HFFc6 (cell line): ENCODE measurements around the gene HECTD1. TPM values are rescaled to one million over a fixed set of nuclear protein-coding genes. Genes with fewer than 3 reads are reported as not detected.
"Not testable (repeated sequence)": the region's sequence is repeated elsewhere in the genome, so short reads cannot be mapped to it uniquely, and the experiment has no call there.

Experiments used
- DNase-seq: peaks from one replicate; pipeline ENCODE4 v3.0.0-alpha.2; 2018
- H3K27ac Mint-ChIP-seq: 2 replicates; pipeline ENCODE4 v1.8.0; 2020; ENCODE audit warnings: mild to moderate bottlenecking, mixed read lengths
- H3K27me3 Mint-ChIP-seq: 2 replicates; pipeline ENCODE4 v1.8.0; 2021; ENCODE audit warnings: mild to moderate bottlenecking, moderate library complexity, mixed read lengths; ENCODE audit not compliant: insufficient read depth
- H3K36me3 Mint-ChIP-seq: 2 replicates; pipeline ENCODE4 v1.8.0; 2021; ENCODE audit warnings: low read depth, mixed read lengths
- H3K4me1 Mint-ChIP-seq: 2 replicates; pipeline ENCODE4 v1.8.0; 2020; ENCODE audit warnings: low read depth, mixed read lengths
- H3K4me3 Mint-ChIP-seq: 2 replicates; pipeline ENCODE4 v1.8.0; 2020; ENCODE audit warnings: mild to moderate bottlenecking, moderate library complexity, mixed read lengths
- H3K9me3 Mint-ChIP-seq: 2 replicates; pipeline ENCODE4 v1.8.0; 2020; ENCODE audit warnings: mild to moderate bottlenecking, mixed read lengths
- total RNA-seq, 6 experiments: library from RNA; stranded (reverse); fragmentation: NEBNext Ultra II Directional; extraction: Animal tissue kit (Norgen Biotek cat#: 25700); gene quantifications; 2 replicates in 1 of 6; 3 replicates in 5 of 6; pipeline ENCODE4 v1.2.3, GENCODE V29; 2021
- TF ChIP-seq, protein P1 (sequence below): fragments of 200-600 bp; sonication (generic); IDR thresholded peaks from 2 replicates; pipeline ENCODE4 v1.5.0; 2021; ENCODE audit warnings: antibody characterized with exemption, mild to moderate bottlenecking

The HECTD1 gene
- total RNA-seq, 6 experiments from 2014 or later: 125 to 153 (median 145) TPM

DNA sequence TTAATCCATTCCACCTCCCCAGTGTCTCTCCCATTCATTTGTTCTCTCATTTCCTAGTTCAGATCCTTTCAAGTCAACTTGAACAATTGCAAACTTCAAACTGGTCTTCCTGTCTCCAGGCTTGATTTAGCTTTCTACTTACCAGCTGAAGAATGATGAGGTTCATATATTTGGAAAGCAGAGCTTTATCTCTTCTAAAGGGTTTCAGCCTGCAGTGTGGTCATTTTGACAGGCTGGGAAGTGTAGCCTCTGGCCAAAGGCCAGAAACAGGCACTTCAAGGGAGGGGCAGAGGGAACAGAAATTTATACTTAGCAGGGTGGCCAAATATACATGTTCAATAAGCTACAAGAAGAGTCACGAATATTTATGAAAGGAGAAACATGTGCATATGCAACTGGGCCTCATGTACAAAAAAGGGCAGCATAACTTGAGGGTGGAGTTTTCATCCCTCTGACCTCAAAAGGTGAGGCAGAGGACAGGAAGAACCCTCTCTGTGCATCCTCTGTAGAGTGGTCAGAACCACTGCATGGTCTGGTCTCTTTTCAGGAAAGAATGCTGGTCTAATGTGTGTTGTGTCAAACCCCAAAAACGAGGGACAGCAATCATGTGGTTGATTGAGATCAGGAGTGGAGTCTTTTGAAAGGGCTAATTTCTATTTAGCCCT lies 34.0 kb upstream of the HECTD1 start:
- no peaks in the 10 kb centered on the region for H3K9me3 Mint-ChIP-seq
- TF ChIP-seq, protein P1, sequence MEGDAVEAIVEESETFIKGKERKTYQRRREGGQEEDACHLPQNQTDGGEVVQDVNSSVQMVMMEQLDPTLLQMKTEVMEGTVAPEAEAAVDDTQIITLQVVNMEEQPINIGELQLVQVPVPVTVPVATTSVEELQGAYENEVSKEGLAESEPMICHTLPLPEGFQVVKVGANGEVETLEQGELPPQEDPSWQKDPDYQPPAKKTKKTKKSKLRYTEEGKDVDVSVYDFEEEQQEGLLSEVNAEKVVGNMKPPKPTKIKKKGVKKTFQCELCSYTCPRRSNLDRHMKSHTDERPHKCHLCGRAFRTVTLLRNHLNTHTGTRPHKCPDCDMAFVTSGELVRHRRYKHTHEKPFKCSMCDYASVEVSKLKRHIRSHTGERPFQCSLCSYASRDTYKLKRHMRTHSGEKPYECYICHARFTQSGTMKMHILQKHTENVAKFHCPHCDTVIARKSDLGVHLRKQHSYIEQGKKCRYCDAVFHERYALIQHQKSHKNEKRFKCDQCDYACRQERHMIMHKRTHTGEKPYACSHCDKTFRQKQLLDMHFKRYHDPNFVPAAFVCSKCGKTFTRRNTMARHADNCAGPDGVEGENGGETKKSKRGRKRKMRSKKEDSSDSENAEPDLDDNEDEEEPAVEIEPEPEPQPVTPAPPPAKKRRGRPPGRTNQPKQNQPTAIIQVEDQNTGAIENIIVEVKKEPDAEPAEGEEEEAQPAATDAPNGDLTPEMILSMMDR: no peak
- no peaks in the 10 kb centered on the region for H3K36me3 Mint-ChIP-seq
- H3K4me3 Mint-ChIP-seq: no peak overlapping the region
- no peak for DNase-seq
- no peaks in the 10 kb centered on the region; the same call in none of the 2 replicates for H3K27me3 Mint-ChIP-seq
- H3K4me1 Mint-ChIP-seq: peaks cover 12% of the 10 kb centered on the region
- H3K27ac Mint-ChIP-seq: no peak overlapping the region

DNA sequence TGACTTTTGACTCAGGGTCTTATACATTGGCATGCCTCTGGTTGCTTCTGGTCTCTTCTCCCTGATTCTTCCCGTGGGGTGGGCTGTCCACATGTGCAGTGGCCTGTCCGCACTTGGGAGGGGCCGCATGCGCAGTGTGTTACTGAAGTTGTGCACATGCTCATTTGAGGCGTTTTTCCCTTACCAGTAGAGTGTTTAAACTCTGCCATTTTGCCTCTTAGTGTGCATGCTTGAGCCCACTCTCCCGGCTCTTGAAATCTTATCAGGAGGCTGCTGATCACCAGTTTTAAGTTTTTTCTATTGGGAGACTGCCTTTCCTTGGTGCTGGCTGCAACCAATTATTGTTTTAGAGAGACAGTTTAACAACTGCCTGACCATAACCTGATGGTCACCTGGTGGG lies 32.1 kb upstream of the HECTD1 start:
- no peaks in the 10 kb centered on the region for H3K36me3 Mint-ChIP-seq
- no peak for DNase-seq
- H3K4me3 Mint-ChIP-seq: no peak overlapping the region
- H3K27ac Mint-ChIP-seq: no peak overlapping the region
- H3K4me1 Mint-ChIP-seq: peaks cover 12% of the 10 kb centered on the region
- TF ChIP-seq, protein P1: no peak
- H3K9me3 Mint-ChIP-seq: no peaks in the 10 kb centered on the region
- no peaks in the 10 kb centered on the region; the same call in none of the 2 replicates for H3K27me3 Mint-ChIP-seq

DNA sequence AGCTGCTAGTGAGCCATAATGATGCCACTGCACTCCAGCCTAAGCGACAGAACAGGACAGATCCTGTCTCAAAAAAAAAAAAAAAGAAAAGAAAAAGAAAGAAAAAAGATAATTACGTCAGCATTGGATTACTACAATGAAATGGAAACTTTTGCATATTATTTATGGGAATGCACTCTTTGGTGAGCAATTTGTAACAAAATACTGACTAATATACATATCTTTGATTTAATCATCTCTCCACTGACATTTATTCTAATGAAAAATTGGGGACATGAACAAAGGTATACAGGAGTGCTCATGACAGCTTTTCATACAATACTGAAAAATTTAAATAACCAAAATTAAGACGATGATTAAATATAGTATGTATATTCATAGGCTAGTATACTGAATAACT lies 27.9 kb upstream of the HECTD1 start:
- no peaks in the 10 kb centered on the region; the same call in none of the 2 replicates for H3K27me3 Mint-ChIP-seq
- no peaks in the 10 kb centered on the region for H3K4me1 Mint-ChIP-seq
- no peak overlapping the region for H3K4me3 Mint-ChIP-seq
- no peak overlapping the region for H3K27ac Mint-ChIP-seq
- H3K36me3 Mint-ChIP-seq: no peaks in the 10 kb centered on the region
- H3K9me3 Mint-ChIP-seq: no peaks in the 10 kb centered on the region
- TF ChIP-seq, protein P1: no peak
- DNase-seq: no peak

DNA sequence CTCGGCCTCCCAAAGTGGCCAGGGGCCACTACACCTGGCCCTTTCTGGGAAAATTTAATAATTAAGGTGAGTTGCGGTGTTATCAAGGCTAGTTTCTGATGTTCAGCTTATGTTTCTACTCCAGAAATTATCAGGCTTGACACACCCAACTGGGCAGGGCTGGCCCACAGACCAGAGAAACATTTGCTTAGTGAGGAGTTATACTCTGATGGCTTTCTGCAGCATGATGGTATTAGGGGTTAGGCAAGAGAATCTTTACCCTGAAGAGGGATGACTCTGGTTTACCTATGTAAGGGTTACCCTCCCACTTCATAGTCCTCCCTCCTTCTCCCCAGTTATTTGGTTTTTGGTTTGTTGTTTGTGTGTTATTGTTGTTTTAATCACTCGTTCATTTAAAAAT lies 24.5 kb upstream of the HECTD1 start:
- TF ChIP-seq, protein P1: no peak
- Mint-ChIP-seq H3K9me3 (no peaks in the 10 kb centered on the region), H3K27me3 (no peaks in the 10 kb centered on the region), H3K4me3 (no peak overlapping the region), H3K4me1 (peaks cover 9% of the 10 kb centered on the region), H3K36me3 (no peaks in the 10 kb centered on the region), H3K27ac (no peak overlapping the region)
- DNase-seq: no peak

DNA sequence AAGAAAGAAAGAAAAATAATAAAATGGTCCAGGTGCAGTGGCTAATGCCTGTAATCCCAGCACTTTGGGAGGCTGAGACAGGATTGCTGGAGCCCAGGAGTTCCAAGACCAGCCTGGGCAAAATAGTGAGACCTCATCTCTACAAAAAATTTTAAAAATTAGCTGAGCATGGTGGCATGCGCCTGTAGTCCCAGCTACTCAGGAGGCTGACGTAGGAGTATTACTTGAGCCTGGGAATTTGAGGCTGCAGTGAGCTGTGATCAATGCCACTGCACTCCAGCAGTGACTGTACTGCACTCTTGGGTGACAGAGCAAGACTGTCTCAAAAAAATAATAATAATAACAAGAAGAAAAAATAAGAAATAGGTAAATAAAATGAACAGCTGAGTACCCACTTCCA lies 23.7 kb upstream of the HECTD1 start:
- H3K9me3 Mint-ChIP-seq, H3K4me3 Mint-ChIP-seq, H3K27ac Mint-ChIP-seq: not testable (repeated sequence)

DNA sequence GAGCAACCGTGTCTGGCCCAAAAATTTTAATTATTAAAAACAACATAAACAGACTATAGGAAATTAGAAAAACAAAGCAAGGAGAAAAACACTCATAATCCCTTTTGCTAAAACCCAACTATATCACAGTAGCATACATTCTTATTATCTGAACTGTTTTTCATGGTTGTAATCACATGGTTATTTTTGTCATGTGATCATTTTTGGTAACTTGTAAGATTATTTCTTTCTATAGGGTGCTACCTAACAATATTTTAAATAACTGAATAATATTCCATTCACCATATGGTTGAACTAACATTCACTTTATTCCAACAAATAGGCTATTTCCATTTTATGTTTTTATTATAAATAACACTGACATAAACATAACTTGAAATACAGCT lies 23.0 kb upstream of the HECTD1 start:
- peaks cover 9% of the 10 kb centered on the region for H3K4me1 Mint-ChIP-seq
- H3K4me3 Mint-ChIP-seq: no peak overlapping the region
- TF ChIP-seq, protein P1: no peak
- H3K27me3 Mint-ChIP-seq: no peaks in the 10 kb centered on the region
- DNase-seq: no peak
- H3K27ac Mint-ChIP-seq: no peak overlapping the region
- H3K9me3 Mint-ChIP-seq: no peaks in the 10 kb centered on the region
- no peaks in the 10 kb centered on the region for H3K36me3 Mint-ChIP-seq

More for the DNA sequence above, 23.7 kb upstream of the HECTD1 start:
- not testable (repeated sequence) for H3K27me3 Mint-ChIP-seq, DNase-seq, H3K36me3 Mint-ChIP-seq, H3K4me1 Mint-ChIP-seq
